ENCODE data around the gene LCN15.
"Not testable (repeated sequence)": the region's sequence is repeated elsewhere in the genome, so short reads cannot be mapped to it uniquely, and the experiment has no call there.

The LCN15 gene

DNA sequence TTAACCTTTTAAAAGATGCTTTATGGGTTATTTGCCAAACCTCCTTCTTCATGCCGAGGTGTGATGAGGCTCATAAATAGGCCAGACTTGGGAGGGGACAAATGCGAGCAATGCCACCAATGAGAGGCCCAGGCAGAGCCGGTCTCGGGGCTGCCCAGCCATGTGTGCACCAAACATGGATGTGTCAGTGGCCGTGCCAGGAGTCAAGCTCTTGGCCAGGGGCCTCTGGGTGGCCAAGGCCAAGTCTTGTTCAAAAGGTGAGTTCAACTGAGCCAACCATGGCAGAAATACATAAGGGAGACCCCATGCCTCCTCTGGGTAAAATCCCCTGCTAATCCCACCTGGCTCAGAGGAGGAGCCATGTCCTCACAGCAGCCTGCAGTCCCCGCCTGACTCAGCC lies 10.9 kb upstream of the LCN15 start:
- DNase-seq (ENCODE audit: low read depth in 1 of 2, low spot score in 1 of 2), result no peak

DNA sequence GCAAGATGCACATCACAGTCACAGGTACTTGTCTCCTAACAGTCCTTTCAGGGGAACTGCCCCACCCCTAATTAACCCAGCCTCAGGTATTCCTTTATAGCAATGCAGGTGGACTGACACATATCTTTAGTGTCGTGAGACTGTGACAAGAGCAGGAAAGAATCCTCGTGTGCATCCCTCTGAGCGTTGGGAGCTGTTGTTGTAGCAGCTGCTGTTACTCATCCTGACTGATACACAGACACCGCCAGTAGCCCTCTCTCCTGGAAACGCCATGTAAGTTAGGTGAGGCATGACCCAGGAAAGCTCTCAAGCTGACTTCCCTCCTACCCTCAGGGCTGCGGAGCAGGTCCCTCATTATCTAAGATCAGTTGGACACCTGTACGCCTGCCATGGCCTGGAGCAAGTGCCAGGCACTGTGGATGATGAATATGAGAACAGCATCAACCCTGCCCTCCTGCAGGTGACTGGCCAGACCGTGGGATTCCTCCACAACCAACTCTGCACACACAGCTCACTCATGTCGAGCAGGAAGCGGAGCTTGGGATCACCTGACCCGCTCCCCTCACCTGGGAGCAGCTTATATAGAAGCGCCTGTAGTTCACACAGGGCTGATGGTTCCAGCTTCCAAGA lies 10.2 kb upstream of the LCN15 start:
- DNase-seq (ENCODE audit: low read depth in 1 of 2, low spot score in 1 of 2), result no peak

DNA sequence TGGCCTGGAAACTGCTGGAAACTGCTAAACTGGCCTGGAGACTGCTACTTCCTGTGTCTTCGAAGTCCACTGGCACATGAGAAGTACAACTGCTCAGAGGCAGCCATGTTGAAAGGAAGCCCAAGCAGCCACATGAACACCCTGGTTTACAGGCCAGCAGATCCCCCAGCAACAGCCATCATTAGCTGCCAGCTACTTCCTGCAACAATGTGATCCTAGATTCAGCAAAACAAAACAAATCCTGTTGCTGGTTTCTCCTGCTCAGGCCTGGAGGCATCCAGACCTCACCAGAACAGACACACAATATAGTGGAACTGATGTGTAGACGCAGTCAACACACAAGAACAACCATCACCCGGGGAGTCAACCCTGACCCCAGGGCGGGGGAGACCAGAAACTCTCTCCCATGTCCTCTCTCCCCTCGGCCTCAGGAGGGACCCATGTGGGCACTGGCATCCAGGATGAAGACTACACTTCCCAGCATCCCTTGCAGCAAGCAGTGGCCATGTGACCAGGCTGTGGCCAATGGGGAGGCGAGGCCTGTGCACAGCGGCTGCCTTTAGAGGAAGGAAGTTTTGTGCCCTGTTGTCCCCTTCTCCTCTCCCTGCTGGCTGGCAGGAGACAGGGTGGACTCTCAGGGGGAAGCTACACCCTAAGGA lies 9.2 kb upstream of the LCN15 start:
- no peak for DNase-seq (ENCODE audit: low read depth in 1 of 2, low spot score in 1 of 2)

- no peak for DNase-seq (ENCODE audit: low read depth in 1 of 2, low spot score in 1 of 2)
Observed at GRCh38 chr9:136771907-136772415, 7.6 kb upstream of the LCN15 start.

DNA sequence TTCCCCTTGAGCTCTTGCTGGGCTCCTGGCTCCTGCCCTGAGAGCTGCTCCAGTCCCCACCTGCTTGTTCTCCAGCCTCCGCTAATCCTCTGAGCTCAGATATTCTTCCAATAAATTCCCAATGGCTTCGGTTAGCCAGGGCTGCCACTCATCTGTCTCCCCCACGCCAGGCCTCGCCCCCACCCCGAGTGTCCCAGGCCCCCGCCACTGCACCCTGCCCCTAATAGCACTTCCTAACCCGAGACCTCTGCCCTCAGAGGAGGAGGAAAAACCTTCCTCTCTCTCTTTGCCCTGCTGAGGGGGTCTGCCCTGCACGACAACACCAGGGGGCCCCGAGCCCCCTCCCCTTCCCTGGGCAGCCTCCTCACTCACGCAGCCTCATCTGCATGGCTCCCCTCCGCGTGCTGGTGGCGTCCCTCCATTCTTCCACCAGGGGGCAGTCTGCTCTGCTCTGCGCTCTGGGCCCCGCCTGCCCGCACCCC lies 5.4 kb upstream of the LCN15 start:
- peak in 1 of 2 donors; percentile 49 for DNase-seq (ENCODE audit: low read depth in 1 of 2, low spot score in 1 of 2)

DNA sequence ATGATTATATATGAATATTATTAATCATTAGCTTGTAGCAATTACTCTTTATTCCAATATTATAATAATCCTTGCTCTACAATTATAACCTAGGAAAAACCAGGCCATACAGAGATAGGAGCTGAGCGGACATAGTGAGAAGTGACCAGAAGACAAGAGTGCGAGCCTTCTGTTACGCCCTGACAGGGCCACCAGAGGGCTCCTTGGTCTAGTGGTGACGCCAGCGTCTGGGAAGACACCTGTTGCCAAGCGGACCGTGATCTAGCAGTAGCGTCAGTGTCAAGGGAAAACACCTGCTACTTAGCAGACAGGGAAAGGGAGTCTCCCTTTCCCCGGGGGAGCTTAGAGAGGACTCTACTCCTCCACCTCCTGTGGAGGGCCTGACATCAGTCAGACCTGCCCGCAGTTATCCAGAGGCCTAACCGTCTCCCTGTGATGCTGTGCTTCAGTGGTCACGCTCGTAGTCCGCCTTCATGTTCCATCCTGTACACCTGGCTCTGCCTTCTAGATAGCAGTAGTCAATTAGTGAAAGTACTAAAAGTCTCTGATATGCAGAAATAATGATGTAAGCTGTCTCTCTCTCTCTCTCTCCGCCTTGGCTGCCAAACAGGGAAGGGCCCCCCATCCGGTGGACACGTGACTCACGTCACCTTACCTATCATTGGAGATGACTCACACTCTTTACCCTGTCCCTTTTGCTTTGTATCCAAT lies 2.2 kb upstream of the LCN15 start:
- DNase-seq (ENCODE audit: low read depth in 1 of 2, low spot score in 1 of 2), result not testable (repeated sequence)

GRCh38 chr9:136765745-136766409 lies 1.6 kb upstream of the LCN15 start:
- DNase-seq (ENCODE audit: low read depth in 1 of 2, low spot score in 1 of 2), result not testable (repeated sequence)

DNA sequence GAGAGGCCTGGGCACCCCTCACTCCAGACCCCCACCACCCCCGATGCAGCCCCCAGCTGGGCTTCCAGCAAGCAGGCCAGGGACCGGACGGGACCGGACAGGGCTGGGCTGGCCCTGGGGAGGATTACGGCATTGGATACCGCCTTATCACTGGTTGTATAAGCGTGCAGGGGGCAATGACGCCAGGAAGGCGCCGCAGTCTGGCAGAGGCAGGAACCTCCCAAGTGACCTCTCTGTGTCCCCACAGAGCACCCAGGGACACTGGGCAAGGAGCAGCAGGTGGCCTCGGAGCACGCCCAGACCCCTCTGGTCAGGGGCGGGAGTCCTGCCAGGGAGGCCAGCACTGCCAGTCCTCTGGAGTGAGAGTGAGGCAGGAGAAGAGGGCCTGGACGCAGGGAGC lies 723 bp upstream of the LCN15 start:
- DNase-seq (ENCODE audit: low read depth in 1 of 2, low spot score in 1 of 2), result no peak

- no peak for DNase-seq (ENCODE audit: low read depth in 1 of 2, low spot score in 1 of 2)
Observed at GRCh38 chr9:136763649-136764035, 676 bp downstream of the LCN15 start.

GRCh38 chr9:136762915-136763648 lies 1.2 kb downstream of the LCN15 start:
- peak in 1 of 2 donors; percentile 45 for DNase-seq (ENCODE audit: low read depth in 1 of 2, low spot score in 1 of 2)

- no peak for DNase-seq (ENCODE audit: low read depth in 1 of 2, low spot score in 1 of 2)
Observed at GRCh38 chr9:136762221-136762691, 2.1 kb downstream of the LCN15 start.

- no peak for DNase-seq (ENCODE audit: low read depth in 1 of 2, low spot score in 1 of 2)
Observed at GRCh38 chr9:136761545-136761981, 2.8 kb downstream of the LCN15 start.

- DNase-seq (ENCODE audit: low read depth in 1 of 2, low spot score in 1 of 2), result not testable (repeated sequence)
Observed at GRCh38 chr9:136760834-136761544, 3.3 kb downstream of the LCN15 start.

- no peak for DNase-seq (ENCODE audit: low read depth in 1 of 2, low spot score in 1 of 2)
Observed at GRCh38 chr9:136760424-136760823, 3.9 kb downstream of the LCN15 start.

DNA sequence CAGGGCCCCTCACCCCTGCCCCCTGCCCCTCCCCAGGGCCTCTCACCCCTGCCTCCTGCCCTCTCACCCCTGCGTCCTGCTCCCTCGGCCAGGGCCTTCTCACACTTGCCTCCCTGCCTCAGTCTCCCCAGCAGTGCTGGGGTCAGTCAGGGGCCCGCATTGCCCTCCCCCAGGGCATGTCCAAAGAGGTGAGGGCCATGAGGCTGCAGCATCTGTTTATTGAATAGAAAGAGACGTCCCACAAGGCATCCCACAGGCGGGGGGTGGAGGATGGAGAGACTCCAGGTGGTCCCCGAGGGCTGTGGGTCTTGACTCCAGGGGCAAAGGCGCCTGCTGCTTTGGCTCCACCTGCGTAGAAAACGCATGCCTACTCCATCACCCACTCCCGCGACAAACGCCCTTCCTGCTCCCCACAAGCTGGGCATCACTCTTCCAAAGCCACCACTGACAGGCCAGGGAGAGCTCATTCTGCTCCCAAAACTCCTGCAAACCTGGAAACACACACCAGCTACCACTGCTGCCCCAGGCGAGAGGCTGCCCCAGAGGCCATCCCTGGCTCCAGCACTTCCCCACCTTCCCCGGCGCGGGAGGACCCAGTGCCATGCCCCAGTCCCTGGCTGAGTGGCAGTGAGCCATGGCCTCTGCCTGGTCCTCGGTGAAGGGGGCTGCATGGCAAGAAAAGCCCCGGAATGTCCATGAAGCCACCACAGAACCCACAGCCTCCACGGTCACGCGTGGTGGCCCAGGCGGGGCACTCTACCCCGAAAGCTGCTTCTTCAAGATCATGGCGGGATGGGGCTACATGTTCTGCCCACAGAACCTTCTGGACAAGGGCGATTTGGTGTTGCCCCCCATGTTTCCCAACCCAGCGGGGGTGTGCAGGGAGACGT lies 4.6 kb downstream of the LCN15 start:
- no peak for DNase-seq (ENCODE audit: low read depth in 1 of 2, low spot score in 1 of 2)

- DNase-seq (ENCODE audit: low read depth in 1 of 2, low spot score in 1 of 2), result no peak
Observed at GRCh38 chr9:136759001-136759400, 5.3 kb downstream of the LCN15 start.

- DNase-seq (ENCODE audit: low read depth in 1 of 2, low spot score in 1 of 2), result no peak
Observed at GRCh38 chr9:136757751-136758140, 6.6 kb downstream of the LCN15 start.

DNA sequence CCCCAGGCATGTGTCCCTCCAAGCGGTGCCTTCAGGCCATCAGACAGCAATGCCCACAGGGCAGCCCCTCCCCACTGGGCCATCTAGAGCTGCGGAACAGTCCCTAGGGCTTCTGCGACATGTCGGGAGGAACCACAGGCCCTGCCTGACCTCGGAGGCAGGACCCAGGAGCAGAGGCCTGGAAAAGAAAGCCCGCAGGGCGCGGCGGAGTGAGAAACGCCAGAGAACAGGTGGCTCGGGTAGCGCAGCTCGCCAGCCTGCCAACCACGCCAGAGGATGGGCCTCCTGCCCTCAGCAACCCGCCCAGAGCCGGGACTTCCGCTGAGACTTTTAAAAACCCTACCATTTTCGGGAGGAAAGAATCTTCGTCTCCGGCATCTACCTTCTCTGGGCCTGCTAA lies 7.0 kb downstream of the LCN15 start:
- DNase-seq (ENCODE audit: low read depth in 1 of 2, low spot score in 1 of 2), result no peak

GRCh38 chr9:136756836-136757235 lies 7.5 kb downstream of the LCN15 start:
- no peak for DNase-seq (ENCODE audit: low read depth in 1 of 2, low spot score in 1 of 2)

All from stimulated activated CD4-positive, alpha-beta T cell treated with anti-CD3 and anti-CD28 coated beads, Interleukin-15, amount 100 ng/mL, for 1 hour (primary cell).